NCI-H1930 (cell line): ENCODE results near the gene HS6ST1.
"Not testable (repeated sequence)": the region's sequence is repeated elsewhere in the genome, so short reads cannot be mapped to it uniquely, and the experiment has no call there.

ENCODE experiments used
- DNase-seq, 2 experiments: peaks; one replicate each; lab custom pipeline; 2025; lab: John Stamatoyannopoulos, UW

The HS6ST1 gene

DNA sequence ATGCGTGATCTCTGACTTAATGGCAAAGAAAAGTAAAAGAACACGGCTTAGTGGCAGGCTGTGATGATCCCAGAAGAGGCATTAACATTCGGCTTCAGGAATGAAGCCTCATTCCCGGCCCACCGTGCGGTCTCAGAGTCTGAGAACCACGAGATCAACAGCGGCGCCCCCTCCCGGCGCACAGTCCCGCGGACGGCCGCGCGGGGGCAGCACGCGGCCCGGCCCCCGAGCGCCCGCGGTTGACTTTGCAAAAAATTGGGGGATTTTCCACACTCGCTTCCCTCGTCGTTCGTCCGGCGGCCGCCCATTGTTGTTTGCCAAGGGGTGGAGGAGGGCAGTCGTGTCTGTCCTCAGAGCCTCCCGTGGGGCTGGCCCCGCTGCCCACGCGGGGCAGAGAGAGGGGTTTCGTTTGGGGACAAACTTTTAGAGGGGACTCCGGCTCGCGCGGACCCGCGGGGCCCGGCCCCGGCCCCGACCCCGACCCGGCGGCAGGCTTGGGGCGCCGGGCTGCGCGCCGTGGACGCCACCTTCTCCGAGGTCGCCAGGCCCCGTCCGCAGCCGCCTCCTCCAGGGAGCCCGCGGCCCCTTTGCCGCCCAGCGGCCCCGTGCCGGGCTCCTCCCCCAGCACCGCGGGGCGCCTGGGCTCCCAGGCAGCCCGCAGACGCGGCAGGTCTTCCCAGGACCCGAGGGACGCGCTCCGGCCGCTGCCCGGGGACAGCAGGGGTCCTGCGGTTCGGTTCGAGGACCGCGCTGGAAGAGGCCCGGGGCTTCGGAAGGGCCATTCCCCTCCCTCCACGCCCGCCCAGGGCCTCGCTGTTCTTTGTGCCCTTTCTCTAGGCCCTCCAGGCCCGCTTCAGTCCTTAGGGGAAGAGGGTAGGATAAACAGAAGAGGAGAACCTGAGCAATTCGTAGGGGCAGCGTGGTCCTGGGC is 3.4 kb upstream of the HS6ST1 start:
- DNase-seq: peak; percentile 68 to 74

DNA sequence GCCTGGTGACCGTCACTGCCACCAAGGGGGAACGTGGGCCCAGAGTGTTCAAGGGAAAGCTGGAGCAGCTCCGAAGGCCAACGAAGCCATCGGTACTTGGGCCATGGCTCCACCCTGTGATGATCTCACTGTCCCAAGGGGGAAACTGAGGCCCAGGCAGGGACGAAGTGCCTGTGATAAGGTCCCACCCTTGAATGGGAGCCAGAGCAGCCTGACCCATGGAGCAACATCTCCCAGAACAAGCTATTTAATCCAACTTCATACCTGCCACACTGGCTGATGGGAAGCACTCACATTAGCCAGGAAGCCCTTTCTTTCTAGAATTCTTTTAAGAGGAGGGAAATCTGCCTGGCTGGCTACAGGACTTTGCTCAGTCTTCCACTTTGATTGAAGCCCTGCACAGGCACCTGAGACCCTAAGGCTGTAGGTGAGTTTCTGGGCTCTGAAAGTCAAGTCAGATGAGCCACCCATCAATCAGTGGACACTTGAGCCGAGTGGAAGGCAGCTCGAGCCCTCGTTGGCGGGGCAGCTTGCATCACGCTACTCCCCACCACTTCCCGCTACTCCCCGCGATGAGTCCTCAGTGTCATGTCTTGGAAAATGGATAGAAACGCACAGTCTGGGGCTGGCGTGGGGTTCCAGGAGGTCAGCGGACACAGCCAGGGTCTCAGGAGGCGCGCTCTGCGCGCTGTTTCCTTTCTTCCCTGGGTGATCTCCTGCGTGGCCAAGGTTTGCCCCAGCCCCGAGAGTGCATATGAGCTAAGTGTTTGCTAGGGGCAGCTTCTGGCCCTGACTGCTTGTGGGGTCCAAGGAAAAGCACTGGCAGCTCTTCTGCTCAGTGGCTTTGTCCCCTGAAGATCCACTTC is 2.5 kb upstream of the HS6ST1 start:
- no peak for DNase-seq

DNA sequence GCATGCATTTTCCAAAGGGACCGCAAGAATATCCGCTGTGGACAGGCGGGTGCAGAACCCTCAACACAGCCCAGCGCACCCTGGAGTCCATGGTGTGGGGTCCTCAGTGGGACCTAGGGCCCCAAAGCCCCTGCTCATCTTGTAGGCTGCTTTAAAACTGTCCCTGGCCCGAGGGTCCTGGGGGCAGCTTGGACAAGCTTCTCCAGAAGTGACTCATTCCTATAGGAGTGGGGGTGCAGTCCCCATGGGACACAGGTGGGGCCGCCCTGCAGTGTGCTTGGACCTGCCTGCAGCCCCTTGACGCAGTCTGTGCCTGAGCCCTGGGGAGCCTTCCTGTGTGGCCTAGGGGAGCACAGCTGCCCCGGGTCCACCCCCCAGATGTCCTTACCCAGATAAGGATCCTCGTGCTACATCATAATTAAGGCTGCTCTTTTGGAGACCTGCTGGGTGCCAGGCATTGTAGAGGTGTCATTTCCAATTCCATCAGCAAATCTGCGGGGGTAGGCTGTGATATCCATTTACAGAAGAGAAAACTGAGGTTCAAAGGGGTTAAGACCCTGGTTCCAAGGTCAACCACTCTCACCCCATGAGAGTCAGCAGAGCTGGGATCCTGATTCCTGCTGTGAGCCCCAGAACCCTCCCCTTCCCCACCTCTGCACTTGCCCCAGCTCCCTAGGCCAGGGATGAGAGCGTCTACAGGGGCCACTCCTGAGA is 1.7 kb upstream of the HS6ST1 start:
- DNase-seq: no peak

DNA sequence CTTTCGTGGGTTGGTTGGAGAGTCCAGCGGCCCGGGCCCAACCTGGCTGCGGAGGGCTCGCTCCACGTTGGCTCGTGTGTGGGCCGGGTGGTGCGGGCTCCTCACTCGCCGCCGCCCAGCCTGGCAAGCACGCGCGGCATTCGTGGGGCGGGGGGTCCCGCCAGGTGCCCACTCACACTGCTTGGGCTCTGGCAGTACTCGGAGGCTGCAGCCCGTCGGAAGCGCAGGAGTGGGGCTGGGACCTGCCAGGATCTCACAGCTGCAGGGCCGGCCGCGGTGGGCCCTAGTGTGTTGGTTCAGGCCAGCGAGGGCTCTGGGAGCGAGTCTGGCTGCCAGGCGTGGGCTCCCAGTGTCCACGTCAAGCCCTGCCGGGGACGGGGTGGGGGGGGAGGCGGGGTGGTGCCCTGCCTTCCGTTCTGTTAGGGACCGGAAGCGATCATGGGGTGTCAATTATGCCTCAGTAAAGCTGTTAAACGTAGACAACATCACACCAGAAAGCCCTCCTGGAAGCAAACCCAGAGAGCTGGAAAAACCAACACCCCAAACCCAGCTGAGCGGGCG is 1.0 kb upstream of the HS6ST1 start:
- no peak for DNase-seq

DNA sequence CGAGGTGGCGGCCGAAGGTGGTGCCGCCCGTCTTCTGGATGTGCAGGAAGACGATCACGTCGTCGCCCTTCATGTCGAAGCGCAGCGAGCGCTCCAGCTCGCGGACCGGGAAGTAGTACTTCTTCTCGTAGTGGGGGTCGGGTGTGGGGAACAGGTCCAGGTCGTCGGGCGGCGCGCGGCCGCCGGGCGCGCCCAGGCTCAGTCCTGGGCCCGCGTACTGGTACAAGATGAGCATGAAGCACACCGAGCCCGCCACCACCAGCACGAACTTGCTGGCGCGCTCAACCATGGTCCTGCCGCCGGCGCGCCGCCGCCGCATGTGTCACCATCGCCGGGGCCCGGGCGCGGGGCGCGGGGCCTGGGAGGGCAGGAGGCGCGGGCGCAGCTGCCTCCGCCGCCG is 423 bp downstream of the HS6ST1 start:
- not testable (repeated sequence) for DNase-seq

DNA sequence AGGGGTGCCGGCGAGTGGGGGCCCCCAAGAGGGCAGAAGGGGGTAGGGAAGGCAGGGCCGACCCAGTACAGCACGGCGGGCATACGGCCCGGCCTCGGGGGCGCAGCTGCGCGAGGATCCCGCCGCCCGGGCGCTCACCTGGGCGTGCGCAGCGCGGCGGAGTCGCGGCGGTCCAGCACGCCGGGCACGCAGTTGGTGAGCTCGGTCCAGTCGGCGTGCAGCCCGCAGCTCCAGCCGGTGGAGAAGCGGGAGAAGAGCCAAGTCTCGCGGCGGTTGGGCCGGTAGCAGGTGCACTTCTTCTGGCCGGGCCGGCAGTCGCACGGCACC is 806 bp downstream of the HS6ST1 start:
- not testable (repeated sequence) for DNase-seq

DNA sequence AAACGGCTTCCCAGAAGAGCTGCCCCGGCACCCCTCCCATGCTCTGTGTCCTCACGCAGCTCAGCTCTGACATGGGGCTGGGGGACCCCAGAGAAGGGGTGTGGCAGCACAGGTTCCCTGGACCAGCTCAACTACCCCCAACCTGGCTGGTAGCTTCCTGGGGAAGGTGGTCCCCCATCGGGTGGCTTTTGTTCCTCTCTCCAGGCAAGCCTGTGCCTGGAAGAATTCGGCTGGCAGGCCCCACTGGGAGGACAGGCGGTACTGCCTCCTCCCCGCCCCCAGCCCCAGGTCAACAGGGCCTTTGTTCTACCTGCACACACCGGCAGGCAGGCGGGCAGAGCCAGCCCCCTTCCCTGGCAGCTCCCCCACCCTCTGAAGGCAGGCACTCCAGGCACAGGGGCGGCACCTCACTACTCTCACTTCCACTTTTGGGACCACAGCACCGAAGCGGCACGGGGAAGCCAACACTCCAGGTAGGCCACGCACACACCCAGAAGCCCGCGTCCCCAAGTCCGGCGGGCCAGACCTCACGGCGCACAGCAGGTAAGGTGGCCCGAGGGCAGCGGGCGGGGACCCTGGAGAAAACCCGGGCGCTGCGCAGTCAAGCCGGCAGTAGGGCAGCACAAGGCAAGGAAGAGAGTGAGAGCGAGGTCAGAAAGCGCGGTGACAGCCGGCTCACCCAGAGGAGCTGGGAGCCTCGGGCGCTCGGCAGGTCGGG is 1.3 kb downstream of the HS6ST1 start:
- DNase-seq: no peak

DNA sequence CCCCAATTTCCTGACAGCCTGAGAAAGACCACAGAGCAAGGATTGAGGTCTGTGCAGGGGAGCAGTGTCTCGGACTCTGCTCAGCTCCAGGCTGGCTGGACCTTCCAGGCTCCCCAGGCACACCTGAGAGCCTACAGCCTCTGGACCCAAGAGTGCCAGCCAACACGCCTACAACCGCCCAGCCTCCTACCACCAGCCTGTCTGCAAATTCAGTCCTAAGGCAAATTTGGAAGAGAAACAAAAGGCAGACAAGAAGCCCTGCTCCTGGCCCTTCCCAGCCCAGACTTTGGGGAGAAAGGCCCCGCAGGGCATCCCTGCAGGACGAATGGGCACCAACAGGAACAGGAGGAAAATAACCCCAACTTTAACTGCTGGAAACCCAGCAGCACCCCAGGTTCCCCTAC is 1.9 kb downstream of the HS6ST1 start:
- DNase-seq: no peak

DNA sequence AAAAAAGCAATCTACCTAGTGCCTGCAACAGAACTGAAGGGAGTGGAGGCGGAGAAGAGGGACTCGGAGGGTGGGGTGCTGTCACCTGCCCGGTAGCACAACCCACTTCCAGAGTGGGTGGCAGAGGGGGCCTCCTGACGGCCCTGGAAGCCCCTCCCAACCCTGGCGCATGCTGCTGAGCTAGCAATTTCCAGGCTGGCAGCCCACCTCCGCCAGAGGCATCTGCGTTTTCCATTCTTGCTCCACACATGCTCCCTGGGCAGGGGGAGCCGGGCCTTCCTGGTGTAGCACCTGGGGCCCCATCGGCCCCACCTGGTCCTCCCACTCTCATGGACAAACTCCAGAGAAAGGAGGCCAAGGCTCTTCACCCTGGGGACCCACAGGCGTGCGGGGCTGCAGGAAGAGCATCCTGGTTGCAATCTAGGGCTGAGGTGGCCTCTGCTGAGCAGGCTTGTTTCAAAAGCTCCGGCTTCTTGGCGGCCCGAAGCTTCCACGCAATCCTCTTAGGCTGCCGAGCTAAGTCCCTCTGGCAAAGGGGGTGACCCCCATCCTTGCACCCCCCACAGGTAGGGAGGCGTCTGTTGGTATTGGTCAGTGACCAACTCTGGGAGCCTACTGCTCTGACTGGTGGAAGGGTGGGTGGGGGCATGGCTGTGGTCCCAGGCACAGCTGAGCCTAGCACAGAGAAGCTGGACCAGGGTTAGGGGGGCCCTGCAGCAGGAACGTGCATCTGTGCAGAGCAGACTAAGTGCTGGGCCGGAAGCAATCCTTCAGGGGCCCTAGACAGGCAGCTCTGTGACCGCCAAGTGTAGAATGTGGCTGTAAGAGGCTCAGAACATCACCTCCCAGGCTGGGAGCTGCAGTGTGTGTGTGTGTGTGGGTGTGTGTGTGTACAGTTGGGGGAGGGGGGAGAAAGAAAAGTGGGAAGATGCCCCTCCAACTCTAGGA is 2.6 kb downstream of the HS6ST1 start:
- DNase-seq: no peak

DNA sequence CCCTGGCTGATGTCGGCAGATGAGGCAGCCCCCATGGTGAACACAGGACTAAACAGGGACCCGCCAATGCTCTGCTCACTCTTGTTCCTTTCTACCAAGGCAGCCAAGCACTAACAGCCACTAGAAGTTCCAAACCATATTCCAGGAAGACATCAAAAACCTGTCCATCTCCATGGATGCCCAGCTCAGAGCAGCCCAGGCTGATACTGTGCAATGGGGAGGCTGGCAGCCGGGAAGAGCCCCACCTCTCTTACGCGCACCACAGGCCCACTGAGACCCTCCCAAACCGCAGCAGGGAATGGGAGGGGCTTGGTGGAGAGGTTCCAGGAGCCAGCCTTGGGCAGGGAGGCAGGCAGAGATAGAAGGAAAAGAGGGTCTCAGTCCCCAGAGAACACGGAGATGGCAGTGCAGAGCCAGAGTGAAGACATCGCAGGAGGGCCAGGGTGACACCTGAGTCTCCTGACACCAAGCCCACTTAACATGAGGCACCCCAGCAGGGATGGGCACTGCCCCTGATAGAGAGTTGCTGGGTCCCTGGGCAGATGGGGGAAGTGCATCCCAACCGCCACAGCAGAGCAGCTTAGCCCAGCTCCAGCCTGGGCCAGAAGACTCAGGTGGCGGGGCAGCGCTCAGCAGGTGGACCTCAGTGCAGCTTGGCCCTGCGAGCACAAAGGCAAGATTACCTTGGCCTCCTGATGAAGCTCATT is 3.4 kb downstream of the HS6ST1 start:
- no peak for DNase-seq

DNA sequence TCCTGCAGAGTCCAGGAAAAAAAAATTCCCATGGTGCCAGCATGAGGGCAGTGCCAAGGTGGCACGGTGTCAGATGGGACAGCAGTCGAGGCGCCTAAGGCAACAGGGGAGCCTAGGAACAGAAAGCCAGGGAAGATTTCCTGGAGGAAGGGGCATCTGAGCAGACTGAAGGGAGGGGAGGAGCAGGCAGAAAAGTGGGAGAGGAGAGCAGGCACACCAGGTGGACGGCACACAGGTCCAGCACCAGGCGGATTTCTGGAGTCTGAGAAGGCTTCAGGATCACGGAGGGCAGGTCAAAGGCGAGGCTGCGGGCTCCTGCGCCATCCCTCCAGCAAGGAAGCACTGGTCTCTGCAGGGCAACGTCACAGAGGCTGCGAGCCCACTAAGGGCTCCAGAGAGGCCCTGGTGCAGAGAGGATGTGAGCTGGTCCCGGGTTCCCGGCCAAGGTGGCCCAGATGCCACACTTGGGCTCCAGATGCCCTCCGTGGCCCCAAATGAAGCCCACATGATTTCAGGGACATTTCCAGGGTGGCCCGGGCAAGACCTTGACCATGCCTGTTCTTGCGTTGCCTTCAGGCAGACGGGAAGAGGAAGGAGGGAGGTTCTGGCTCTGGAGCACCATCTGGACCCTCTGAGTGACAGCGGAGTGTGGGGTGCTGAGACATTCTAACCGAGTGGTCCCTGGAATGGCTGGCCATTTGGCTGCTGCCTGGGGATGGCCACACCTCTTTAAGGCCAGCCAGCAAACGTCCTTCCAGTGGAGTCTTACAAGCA is 4.1 kb downstream of the HS6ST1 start:
- no peak for DNase-seq

DNA sequence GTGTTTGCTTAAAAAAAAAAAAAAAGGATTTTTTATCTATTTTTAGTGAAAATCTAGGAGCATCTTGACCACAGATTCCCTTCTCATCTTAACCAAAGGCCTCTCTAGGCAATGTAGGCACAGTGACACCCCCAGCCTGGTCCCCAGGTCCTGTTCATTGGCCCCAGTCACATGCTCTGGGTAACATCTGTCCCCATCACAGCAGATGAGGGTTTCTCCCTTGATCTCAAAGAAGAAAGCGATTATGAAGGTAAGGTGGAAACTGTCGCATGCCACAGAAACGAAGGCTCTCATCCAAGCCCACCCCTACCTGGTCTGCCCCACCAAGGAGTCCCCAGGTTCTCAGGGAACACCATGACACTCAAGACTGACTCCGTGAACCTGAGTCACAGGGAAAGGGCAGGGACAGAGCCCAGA is 4.7 kb downstream of the HS6ST1 start:
- no peak for DNase-seq

DNA sequence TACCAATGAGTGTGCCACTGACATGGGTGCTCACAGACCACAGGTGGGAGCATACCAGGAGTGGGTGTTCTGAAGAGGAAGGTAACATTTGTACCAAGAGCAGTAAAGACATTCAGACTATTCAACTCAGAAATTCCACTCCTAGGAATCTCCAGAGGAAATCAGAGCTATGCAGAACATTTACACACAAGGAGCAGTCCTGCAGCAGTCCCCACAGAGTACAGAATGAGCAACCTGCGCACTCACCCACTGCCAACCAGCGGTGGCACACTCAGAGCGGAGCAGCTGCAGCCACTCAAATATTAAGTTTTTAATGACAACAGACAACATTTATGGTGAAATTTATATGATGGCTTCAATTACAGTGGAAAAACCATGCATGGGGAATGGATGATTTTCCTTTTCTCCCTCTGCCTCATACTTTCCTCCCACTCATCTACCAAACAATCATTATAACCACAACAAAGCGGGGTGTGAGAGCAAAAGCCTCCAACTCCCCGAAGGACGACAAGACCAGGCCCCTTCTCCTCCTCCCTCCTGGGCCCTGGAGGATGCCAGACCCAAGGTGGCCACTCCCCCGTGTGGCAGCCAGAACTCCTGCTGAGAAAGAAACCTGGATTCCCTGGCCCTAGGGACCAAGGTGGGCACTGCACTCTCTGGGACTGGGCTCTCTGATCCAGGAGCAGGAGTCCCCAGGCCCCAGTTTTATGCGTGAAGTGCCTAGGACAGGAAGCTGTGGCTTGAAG is 5.4 kb downstream of the HS6ST1 start:
- DNase-seq: no peak

DNA sequence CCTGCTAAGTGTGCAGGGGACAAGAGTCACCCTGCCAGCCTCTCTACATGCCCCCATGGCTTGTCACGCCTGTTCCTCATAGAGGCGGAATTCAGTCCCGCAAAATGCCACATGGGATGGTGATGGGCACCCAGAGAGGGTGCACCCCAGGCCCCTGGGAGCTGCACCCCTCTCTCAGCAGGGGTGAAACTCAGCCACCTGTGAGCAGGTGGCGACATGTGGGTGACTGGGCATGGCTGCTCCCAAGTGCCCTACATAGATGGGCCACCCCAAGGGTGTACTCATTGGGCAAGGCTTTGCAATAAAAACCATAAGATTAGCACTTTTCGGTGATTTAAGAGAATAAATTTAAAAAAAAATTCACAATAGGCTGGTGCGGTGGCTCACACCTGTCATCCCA is 6.3 kb downstream of the HS6ST1 start:
- no peak for DNase-seq

DNA sequence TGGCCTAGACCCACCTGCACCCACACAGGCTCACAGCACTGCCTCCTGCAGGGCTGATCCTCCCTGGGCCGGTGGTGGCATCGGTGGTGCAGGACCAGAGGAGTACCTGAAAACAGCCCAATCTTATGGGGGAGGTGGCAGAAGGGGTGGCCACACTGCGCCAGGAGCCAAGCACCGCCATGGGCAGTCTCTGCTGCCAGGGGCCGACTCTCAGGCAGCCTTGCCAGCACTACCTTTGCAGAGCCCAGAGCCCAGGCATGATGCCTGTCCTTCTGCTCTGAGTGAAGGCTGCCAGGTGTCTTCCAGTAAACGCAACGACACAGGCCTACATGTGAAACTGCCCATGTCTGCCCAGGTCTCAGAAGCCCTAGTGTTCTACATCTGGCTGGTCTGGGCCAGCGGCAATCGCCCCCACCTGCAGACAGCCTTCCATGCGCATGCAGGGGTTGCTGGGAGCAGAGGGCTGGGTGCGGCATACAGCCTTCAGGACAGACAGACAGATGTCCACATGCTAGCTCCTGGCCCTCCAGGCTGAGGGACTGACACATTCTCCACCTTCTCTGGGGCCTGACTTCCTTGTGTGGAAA is 6.8 kb downstream of the HS6ST1 start:
- DNase-seq: no peak

DNA sequence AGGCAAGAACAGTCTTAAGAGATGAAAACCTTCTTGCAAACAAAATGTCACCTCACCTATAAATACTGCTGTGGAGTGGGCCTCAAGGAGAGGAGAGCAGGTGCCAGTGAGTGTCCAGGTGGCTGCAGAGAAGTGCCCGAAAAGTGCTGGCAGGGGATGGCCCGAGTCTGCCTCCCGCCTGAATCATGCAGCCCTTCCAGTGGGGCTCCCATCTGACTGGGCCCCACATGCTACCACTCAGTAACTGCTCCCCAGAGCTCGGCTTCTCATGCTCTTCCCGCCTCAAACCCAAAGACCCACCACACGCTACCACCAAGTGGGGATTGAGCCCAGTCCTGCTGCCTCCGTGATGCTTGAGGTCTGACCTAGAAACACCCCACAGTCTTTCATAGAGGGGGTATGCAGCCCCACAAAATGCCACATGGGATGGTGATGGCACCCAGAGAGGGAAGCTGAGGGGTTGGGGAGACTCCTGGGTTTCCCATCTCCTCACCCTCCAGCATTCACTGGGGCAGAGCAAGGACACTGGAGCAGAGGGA is 7.4 kb downstream of the HS6ST1 start:
- no peak for DNase-seq

DNA sequence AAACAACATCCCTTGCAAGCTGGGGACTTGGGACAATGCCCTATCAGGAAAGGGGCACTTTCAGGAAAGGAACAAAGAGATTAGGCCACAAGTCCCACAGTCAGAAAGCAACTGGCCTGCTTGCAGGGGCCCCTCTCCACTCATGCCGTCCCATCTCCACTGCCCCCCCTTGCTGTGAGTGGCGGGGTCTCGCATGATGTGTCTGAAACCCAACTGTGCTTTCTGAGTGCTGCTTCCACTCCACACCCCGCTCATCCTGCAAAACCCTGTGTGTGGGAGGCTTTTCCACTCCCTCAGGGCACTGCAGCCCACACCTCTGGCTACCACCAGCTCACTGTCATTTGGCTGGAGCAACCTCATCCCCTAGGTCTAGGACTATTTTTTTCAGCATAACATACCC is 7.9 kb downstream of the HS6ST1 start:
- DNase-seq: no peak
